ENCODE measurements around the gene TP53I13.

DNA sequence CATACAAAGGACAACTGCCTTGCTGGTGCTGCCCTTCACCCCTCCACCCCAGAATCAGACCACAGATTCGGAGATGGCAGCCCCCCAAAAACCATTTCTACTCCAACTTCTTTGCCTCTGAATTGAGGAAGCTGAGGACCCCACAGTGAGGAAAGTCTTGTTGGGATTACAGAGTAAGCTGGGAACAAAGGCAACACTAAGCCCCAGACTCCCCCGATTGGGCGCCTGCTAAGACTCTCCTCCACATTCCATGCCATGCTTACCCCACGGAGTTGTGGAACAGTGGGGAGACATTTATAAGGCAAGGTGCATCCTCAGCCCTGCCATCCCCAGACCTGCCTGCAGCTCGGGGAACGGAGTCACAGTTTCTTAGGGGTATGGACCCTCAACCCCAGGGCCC lies 19.1 kb downstream of the TP53I13 start:
- TF ChIP-seq, protein P1, sequence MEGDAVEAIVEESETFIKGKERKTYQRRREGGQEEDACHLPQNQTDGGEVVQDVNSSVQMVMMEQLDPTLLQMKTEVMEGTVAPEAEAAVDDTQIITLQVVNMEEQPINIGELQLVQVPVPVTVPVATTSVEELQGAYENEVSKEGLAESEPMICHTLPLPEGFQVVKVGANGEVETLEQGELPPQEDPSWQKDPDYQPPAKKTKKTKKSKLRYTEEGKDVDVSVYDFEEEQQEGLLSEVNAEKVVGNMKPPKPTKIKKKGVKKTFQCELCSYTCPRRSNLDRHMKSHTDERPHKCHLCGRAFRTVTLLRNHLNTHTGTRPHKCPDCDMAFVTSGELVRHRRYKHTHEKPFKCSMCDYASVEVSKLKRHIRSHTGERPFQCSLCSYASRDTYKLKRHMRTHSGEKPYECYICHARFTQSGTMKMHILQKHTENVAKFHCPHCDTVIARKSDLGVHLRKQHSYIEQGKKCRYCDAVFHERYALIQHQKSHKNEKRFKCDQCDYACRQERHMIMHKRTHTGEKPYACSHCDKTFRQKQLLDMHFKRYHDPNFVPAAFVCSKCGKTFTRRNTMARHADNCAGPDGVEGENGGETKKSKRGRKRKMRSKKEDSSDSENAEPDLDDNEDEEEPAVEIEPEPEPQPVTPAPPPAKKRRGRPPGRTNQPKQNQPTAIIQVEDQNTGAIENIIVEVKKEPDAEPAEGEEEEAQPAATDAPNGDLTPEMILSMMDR (IDR thresholded peaks at IDR 0.05; ENCODE audit: extremely low read depth in 1 of 2, insufficient read depth in 1 of 2, low read depth in 1 of 2, low read length in 2 of 2) = no peak
- no peak for TF ChIP-seq POLR2AphosphoS5 (IDR thresholded peaks at IDR 0.05; ENCODE audit: insufficient read depth, low read depth, low read length)
- no peak for TF ChIP-seq POLR2A (IDR thresholded peaks at IDR 0.05; ENCODE audit: low read depth, low read length)
- TF ChIP-seq MYC (IDR thresholded peaks at IDR 0.05; ENCODE audit: low read depth, low read length) = no peak
- TF ChIP-seq EZH2 (IDR thresholded peaks at IDR 0.05; ENCODE audit: borderline replicate concordance, low read depth, low read length, severe bottlenecking) = no peak
- TF ChIP-seq, protein P2, sequence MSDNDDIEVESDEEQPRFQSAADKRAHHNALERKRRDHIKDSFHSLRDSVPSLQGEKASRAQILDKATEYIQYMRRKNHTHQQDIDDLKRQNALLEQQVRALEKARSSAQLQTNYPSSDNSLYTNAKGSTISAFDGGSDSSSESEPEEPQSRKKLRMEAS (IDR thresholded peaks at IDR 0.05; ENCODE audit: insufficient read depth, insufficient read length) = no peak
